Sciatic nerve (tissue), 2 donors: ENCODE results near the gene HBA1. TPM values are rescaled to one million over a fixed set of nuclear protein-coding genes. Genes with fewer than 3 reads are reported as not detected.
A peak's percentile ranks its signal among the peaks of the same experiment; 100 is the strongest.
"Not testable (repeated sequence)": the region's sequence is repeated elsewhere in the genome, so short reads cannot be mapped to it uniquely, and the experiment has no call there.

ENCODE experiments used
- ATAC-seq: fragments of 200-7000 bp; cut with Tn5 transposase; one replicate; pipeline ENCODE4 v1.9.1; 2020; ENCODE audit warnings: mild to moderate bottlenecking, moderate library complexity
- DNase-seq: peaks from one replicate; pipeline ENCODE4 v3.0.0-alpha.2; 2020; ENCODE audit warnings: low spot score
- intact Hi-C: fragments of 100-400 bp; cut with DNase I; formaldehyde crosslinking; loops from one replicate; pipeline ENCODE4 v1.14.2; 2022
- total RNA-seq: library from RNA; stranded (reverse); fragmentation: NEBNext Ultra II Directional; extraction: Animal tissue kit (Norgen Biotek cat#: 25700); gene quantifications from one replicate; pipeline ENCODE4 v1.2.1, GENCODE V29; 2021
- donor health status: DM: no; HTN: no; CAD: no.
- donor health status: DM: no; HTN: no; CAD: no.

HBA1 gene
- total RNA-seq, 1 donor from 2014 or later, result 11,060 TPM

DNA sequence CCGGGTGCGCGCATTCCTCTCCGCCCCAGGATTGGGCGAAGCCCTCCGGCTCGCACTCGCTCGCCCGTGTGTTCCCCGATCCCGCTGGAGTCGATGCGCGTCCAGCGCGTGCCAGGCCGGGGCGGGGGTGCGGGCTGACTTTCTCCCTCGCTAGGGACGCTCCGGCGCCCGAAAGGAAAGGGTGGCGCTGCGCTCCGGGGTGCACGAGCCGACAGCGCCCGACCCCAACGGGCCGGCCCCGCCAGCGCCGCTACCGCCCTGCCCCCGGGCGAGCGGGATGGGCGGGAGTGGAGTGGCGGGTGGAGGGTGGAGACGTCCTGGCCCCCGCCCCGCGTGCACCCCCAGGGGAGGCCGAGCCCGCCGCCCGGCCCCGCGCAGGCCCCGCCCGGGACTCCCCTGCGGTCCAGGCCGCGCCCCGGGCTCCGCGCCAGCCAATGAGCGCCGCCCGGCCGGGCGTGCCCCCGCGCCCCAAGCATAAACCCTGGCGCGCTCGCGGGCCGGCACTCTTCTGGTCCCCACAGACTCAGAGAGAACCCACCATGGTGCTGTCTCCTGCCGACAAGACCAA lies 4.0 kb upstream of the HBA1 start, which contains the start of gene HBA2:
Gene HBA2 (plus strand): TSS at position 503 of the 568 bp plus-strand sequence. CDS start 37 bp downstream, at position 540.
- DNase-seq, intact Hi-C loops, ATAC-seq: not testable (repeated sequence)

DNA sequence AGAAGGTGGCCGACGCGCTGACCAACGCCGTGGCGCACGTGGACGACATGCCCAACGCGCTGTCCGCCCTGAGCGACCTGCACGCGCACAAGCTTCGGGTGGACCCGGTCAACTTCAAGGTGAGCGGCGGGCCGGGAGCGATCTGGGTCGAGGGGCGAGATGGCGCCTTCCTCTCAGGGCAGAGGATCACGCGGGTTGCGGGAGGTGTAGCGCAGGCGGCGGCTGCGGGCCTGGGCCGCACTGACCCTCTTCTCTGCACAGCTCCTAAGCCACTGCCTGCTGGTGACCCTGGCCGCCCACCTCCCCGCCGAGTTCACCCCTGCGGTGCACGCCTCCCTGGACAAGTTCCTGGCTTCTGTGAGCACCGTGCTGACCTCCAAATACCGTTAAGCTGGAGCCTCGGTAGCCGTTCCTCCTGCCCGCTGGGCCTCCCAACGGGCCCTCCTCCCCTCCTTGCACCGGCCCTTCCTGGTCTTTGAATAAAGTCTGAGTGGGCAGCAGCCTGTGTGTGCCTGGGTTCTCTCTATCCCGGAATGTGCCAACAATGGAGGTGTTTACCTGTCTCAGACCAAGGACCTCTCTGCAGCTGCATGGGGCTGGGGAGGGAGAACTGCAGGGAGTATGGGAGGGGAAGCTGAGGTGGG lies 3.1 kb upstream of the HBA1 start:
- ATAC-seq, intact Hi-C loops: not testable (repeated sequence)

GRCh38 chr16:173928-174769 lies 2.3 kb upstream of the HBA1 start:
- ATAC-seq, DNase-seq, intact Hi-C loops: not testable (repeated sequence)

More for the DNA sequence above, 3.1 kb upstream of the HBA1 start:
- not testable (repeated sequence) for DNase-seq

GRCh38 chr16:175011-175949 lies 1.2 kb upstream of the HBA1 start:
- intact Hi-C loops, result no loop called here
- ATAC-seq, result no peak

DNA sequence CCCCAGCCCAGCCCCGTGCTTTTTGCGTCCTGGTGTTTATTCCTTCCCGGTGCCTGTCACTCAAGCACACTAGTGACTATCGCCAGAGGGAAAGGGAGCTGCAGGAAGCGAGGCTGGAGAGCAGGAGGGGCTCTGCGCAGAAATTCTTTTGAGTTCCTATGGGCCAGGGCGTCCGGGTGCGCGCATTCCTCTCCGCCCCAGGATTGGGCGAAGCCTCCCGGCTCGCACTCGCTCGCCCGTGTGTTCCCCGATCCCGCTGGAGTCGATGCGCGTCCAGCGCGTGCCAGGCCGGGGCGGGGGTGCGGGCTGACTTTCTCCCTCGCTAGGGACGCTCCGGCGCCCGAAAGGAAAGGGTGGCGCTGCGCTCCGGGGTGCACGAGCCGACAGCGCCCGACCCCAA lies 474 bp upstream of the HBA1 start:
- ATAC-seq, DNase-seq, intact Hi-C loops: not testable (repeated sequence)

More at GRCh38 chr16:175011-175949, 1.2 kb upstream of the HBA1 start:
- DNase-seq, result no peak

DNA sequence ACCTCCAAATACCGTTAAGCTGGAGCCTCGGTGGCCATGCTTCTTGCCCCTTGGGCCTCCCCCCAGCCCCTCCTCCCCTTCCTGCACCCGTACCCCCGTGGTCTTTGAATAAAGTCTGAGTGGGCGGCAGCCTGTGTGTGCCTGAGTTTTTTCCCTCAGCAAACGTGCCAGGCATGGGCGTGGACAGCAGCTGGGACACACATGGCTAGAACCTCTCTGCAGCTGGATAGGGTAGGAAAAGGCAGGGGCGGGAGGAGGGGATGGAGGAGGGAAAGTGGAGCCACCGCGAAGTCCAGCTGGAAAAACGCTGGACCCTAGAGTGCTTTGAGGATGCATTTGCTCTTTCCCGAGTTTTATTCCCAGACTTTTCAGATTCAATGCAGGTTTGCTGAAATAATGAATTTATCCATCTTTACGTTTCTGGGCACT lies 928 bp downstream of the HBA1 start:
- intact Hi-C loops, result no loop called here
- ATAC-seq (no peak), DNase-seq (no peak)

DNA sequence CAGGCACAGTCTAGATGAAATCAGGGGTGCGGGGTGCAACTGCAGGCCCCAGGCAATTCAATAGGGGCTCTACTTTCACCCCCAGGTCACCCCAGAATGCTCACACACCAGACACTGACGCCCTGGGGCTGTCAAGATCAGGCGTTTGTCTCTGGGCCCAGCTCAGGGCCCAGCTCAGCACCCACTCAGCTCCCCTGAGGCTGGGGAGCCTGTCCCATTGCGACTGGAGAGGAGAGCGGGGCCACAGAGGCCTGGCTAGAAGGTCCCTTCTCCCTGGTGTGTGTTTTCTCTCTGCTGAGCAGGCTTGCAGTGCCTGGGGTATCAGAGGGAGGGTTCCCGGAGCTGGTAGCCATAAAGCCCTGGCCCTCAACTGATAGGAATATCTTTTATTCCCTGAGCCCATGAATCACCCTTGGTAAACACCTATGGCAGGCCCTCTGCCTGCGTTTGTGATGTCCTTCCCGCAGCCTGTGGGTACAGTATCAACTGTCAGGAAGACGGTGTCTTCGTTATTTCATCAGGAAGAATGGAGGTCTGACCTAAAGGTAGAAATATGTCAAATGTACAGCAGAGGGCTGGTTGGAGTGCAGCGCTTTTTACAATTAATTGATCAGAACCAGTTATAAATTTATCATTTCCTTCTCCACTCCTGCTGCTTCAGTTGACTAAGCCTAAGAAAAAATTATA lies 1.6 kb downstream of the HBA1 start:
- ATAC-seq, result no peak

DNA sequence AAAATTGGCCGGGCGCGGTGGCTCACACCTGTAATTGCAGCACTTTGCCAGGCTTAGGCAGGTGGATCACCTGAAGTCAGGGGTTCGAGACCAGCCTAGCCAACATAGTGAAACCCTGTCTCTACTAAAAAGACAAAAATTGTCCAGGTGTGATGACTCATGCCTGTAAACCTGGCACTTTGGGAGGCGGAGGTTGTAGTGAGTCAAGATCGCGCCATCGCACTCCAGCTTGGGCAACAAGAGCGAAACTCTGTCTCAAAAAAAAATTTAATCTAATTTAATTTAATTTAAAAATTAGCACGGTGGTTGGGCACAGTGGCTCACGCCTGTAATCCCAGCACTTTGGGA lies 2.2 kb downstream of the HBA1 start:
- ATAC-seq (no peak), DNase-seq (no peak)
- intact Hi-C loops, result no loop called here

More for the DNA sequence above, 1.6 kb downstream of the HBA1 start:
- intact Hi-C loops, result no loop called here
- no peak for DNase-seq

- DNase-seq, result no peak
- intact Hi-C loops, result loop anchor here (2.0 kb wide), 1 partner anchor 73 kb away; no protein-coding TSS in a partner anchor
Measured at GRCh38 chr16:179211-180092, 3.0 kb downstream of the HBA1 start.

GRCh38 chr16:180101-180675 lies 3.7 kb downstream of the HBA1 start, which contains the start of gene HBQ1:
Gene HBQ1, plus strand, starts transcription at chr16:180459. Its CDS starts 28 bp downstream, at chr16:180487.
- intact Hi-C loops, result loop anchor here (2.0 kb wide), 1 partner anchor 73 kb away; no protein-coding TSS in a partner anchor
- ATAC-seq (no peak), DNase-seq (no peak)

More at GRCh38 chr16:179211-180092, 3.0 kb downstream of the HBA1 start:
- no peak for ATAC-seq

DNA sequence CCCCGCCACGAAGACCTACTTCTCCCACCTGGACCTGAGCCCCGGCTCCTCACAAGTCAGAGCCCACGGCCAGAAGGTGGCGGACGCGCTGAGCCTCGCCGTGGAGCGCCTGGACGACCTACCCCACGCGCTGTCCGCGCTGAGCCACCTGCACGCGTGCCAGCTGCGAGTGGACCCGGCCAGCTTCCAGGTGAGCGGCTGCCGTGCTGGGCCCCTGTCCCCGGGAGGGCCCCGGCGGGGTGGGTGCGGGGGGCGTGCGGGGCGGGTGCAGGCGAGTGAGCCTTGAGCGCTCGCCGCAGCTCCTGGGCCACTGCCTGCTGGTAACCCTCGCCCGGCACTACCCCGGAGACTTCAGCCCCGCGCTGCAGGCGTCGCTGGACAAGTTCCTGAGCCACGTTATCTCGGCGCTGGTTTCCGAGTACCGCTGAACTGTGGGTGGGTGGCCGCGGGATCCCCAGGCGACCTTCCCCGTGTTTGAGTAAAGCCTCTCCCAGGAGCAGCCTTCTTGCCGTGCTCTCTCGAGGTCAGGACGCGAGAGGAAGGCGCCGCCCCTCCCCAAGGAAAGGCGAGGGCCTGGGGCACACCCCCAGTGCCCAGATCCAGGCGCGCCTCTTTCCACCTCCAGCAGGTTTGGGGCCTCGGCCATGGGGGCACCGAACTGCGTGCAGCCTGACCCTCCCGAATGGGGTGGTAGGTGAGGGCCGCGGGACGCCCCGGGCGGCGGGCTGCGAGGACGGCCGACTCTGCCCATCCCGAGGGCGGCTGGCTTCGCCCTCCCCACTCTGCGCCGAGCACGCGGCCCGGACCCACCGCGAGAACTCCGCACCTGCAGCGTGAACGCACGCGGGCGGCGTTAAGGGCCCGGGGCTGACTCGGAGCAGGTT lies 4.4 kb downstream of the HBA1 start:
- intact Hi-C loops, result loop anchor here (2.0 kb wide), 1 partner anchor 74 kb away; no protein-coding TSS in a partner anchor
- DNase-seq (no peak), ATAC-seq (peak; percentile 72)

- no peak for ATAC-seq
- intact Hi-C loops, result loop anchor here (2.0 kb wide), 1 partner anchor 75 kb away; no protein-coding TSS in a partner anchor
- peak; percentile 82 for DNase-seq
Measured at GRCh38 chr16:181565-182021, 5.1 kb downstream of the HBA1 start.

- DNase-seq (no peak), ATAC-seq (no peak)
- intact Hi-C loops, result no loop called here
Measured at GRCh38 chr16:183005-183404, 6.5 kb downstream of the HBA1 start.

GRCh38 chr16:185213-185612 lies 8.7 kb downstream of the HBA1 start:
- DNase-seq (no peak), ATAC-seq (peak; percentile 22)
- intact Hi-C loops, result no loop called here

DNA sequence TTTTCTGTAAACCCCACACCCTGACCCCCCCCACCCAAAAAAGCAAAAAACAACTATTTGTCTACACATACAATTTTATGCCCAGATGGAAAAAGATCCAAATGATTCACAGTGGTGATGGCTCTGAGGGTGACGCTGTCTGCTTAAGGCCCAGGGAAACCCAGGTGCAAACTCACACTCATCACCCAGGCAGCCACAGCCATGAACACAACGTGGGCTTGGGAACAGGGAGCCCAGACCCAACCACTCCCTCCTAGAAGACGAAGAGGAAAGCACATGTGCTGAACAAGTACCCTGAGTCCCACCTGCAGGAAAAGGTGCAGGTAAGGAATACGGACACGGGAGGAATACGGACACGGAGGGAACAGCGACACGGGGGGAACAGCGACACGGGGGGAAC lies 9.2 kb downstream of the HBA1 start:
- no peak for DNase-seq
- no peak for ATAC-seq
- intact Hi-C loops, result no loop called here
